Measurements from ENCODE around the gene ESPL1.

DNA sequence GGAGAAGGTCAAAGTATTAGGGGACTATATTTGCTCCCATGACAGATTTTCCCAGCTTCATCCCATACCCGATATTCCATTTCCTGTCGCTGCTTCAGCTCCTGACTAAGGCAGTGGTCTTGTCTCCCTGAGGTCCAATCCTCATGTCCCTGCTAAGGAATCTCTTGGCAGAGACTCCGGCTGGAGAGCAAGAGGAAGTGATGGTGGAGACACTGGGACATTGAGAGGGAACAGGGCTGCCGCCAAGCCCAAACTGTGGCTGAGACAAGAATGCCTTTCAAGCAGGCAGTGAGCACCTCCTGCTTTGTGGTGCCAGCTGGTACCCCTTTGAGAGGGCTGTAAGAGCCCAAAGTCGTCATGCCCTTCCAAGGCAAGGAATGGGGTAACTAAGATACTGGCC, 62.6 kb downstream of the ESPL1 start:
- TF ChIP-seq, protein P1, sequence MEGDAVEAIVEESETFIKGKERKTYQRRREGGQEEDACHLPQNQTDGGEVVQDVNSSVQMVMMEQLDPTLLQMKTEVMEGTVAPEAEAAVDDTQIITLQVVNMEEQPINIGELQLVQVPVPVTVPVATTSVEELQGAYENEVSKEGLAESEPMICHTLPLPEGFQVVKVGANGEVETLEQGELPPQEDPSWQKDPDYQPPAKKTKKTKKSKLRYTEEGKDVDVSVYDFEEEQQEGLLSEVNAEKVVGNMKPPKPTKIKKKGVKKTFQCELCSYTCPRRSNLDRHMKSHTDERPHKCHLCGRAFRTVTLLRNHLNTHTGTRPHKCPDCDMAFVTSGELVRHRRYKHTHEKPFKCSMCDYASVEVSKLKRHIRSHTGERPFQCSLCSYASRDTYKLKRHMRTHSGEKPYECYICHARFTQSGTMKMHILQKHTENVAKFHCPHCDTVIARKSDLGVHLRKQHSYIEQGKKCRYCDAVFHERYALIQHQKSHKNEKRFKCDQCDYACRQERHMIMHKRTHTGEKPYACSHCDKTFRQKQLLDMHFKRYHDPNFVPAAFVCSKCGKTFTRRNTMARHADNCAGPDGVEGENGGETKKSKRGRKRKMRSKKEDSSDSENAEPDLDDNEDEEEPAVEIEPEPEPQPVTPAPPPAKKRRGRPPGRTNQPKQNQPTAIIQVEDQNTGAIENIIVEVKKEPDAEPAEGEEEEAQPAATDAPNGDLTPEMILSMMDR (IDR thresholded peaks at IDR 0.05) = no peak
- no peak for TF ChIP-seq POLR2A (IDR thresholded peaks at IDR 0.05)
- TF ChIP-seq POLR2AphosphoS5 (IDR thresholded peaks at IDR 0.05) = no peak
